Kasumi-1 (cell line): ENCODE measurements around the gene REEP1.

Experiments used
- DNase-seq, 2 experiments: peaks; one replicate each; lab custom pipeline; 2025; lab: John Stamatoyannopoulos, UW

Gene REEP1

GRCh38 chr2:86305915-86306254 lies 31.5 kb downstream of the REEP1 start:
- DNase-seq, result no peak

GRCh38 chr2:86305195-86305914 lies 32.1 kb downstream of the REEP1 start:
- DNase-seq, result no peak

DNA sequence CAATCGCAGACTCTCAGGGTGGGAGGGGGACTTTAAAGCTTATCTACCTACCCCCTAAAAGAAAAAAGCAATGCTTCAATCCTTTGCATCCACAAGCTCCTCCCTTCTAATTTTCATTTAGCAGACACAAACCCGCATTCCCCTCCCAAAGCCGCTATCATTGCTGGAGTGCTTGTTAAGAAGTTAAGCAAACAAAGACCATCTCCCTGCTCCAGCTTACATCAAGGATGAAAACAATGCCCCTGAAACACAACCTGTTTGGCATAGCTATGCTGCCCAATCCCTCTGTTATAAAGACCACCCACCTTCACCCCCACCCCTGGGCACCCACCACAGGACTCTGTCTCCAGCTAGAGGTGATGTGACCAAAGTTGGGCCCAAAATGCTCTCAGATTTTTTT lies 33.0 kb downstream of the REEP1 start:
- DNase-seq, result no peak

DNA sequence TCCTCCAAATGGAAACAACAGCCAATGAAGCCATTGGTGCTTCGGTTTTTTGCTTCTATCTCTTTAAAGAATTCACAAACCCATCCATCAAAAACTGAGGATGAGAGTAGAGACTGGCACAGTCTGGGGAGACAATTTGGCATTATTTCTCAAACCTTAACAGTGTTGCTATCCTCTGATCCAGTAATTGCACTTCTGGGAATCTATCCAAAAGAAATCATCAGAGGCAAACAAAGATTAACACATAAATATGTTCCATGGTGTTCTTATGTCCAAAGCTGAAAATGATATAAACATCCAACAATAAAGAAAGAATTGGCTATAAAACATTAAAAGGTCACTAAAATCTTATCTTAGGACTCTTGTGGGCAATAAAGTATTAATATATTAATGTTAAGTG lies 35.1 kb downstream of the REEP1 start:
- no peak for DNase-seq

DNA sequence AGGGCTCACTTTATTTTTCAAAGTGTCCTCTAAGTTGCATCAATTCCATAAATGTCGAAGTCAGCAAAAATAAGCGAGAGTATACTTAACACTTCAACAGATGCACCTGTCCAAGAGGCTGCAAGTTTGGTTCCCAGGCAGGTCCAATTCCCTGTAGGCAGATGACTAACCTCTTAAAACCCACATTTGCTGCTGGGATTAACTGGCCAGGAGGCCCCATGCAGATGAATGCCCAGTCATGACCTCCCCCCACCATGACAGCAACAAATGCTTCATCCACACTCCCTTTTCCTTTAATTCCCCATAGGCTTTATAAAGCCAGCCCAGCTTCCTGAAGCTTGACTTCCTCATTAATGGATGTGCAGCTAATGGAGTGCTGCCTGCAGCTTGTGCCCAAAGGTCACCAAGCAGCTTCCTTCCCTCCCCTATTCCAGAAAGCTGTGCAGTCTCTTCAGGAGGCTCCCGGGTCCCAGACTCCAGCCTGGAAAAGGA lies 35.7 kb downstream of the REEP1 start:
- no peak for DNase-seq

DNA sequence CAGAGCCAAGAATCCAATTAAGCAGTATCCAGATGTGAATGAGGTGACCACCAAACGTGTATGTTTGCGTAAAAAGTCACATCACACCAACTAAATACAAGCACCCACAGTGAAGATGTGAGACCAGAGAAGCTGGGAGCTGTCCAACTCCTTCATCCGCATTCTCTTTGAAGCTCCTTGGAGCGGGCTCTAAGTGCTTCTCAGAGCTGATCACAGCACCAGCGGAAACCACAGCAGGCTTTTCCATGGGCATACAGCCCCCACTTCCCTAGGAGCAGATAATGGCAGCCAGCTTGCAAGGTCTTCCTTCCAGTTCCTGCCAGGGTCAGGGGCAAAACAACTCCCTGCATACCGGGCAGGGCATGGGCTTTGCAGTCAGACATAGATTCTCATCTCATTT lies 36.4 kb downstream of the REEP1 start:
- DNase-seq, result no peak

GRCh38 chr2:86300496-86300895 lies 36.9 kb downstream of the REEP1 start:
- DNase-seq, result no peak

DNA sequence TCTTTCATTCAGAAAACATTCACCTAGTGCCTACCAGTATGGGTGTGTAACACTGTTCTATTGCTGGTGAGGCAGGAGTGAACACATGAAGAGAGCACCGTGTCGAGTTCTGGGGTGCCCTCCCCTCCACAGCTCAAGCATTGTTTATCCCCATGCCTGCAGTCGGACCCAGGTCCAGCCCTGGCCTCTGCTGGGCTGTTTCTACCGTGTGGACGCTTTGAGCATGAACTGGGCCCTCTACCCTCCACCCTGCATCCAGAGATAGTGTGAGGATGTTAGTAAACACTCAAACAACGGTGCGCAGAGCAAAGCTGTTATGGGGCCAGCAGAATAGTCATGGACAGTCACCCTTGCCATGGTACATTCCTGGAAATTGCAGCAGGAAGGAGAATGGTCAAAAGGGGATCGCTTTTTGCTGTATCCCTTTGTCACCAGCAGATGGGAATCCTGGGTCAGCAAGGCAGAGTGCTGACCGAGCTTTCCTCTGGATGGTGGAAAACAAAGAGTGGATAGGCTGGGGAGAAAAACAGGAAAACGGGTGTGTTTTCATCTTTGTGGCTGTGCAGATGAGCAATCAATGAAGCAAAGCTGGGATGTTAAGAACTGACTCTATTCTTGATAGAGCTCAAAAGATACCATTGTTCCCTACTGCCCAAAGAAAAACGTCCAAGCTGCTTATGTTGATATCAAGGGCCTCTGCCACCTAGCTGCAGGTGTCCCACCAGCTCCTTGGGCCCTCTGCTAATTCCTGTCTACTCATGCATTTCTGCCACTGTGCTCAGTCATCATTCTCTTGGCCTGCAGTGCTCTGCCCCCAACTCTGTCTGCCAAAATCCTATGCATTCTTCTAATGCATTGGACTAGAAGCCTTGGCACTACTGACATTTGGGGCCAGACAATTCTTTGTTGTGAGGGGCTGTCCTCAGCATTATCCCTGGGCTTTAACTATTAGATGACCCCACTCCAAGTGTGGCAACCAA lies 38.7 kb downstream of the REEP1 start:
- DNase-seq, result no peak

GRCh38 chr2:86297382-86298147 lies 39.9 kb downstream of the REEP1 start:
- DNase-seq, result peak; percentile 5 to 26

DNA sequence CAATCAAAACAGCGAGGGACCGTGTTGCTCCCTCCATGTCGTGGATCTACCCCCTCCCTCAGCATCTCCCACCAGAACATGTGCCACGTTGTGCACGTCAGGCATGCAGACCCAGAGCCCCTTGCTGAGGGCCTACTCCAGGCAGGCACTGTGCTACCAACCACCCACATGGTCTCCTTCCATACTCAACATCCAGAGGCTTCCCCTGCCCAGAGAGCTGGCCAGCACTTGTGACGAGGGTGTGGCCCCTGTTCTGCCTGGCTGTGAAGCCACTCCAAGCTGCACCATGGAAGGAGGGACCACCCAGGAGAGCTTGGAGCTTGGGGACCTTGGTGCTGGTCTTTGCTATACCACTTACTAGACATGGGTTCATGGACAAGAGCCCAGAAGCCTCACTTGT lies 40.5 kb downstream of the REEP1 start:
- no peak for DNase-seq

GRCh38 chr2:86295066-86295465 lies 42.4 kb downstream of the REEP1 start:
- DNase-seq, result no peak

- DNase-seq, result no peak
Observed at GRCh38 chr2:86293612-86294011, 43.8 kb downstream of the REEP1 start.

DNA sequence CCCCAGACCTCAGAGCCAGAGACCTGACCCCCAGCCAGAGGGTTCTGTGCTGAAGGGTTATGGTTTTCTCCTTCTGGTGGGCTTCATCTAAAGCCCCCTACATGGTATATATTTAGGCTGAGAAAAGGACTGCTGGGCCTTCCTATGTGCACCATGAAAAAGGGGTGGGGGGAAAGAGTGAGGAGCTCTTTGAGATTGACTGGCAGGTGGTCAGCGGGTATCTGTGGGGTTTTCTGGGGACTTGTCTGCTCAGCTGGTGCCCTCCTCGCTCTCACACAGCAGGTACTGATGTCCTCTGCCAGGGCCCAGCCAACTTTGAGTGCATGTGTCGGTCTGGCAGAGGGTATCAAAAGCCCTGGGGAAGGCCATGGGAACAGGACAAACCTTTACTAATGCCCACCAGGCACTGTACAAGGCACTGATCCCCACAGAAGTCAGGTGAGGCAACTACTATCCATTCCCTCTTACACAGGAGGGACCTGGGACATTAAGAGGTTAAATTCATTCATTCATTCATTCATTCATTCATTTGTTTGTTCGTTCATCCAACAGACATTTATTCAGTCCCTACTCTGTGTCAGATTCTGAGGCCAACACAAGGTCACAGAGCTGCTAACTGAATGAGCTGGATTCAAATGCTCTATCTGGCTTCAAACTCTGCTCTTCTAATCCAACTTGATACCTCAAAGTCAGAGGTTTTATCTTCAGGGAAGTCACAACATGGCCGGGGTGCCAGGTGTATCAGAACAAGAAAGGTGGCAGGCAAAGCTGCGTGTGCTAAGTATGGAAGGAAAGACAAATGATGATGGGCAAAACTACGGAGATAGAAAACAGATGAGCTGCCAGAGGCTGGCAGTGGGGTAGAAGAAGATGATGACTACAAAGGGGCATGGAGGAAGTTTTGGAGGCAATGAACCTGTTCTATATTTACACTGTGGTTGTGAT lies 44.6 kb downstream of the REEP1 start:
- no peak for DNase-seq

DNA sequence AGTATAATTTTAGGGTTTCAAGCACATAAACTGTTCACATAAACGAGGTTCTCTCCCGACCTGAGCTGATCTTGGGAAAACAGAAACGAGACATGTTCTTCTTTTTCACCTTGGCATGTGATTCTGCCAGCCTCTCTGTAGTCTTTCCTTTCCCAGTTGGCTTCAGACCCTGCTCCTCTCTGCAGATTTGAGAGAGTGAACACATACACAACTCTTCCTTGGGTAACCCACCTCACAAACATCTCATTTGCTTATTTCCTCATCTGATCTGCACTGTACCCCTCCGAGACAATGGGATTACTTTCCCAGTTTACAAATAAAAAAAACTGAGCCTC lies 46.1 kb downstream of the REEP1 start:
- DNase-seq, result no peak

DNA sequence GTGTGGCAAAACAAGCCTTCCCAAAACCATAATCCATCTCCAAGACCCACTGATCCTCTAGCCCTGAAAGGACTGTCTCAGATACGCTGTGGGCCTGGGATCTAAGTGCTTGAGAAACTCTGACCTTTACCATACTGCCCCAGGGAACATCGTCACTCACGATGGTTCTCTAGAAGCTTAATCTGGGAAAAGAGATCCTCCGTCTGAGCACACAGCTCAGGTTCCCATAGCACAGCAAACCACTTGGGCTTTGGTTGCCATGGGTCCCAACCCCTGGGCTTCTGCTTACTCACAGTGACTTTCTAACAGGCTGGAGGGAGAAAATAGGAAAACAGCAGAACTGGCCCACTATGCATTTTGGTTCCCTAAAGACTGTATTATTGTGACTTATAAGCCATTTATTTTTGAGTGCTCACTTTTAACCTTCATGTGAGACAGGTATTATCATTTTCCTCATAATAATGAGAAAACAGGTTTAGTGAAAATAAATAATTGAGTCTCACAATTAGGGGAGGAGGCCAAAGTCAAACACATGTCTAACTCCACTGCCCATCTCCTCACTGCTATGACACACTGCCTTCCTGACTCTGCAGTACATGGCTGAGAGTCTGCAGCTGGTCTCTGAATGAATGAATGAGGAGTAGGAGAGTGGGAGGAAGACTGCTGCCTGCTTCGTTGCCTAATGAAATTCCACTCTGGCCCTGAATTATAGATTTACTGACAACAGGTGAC lies 46.7 kb downstream of the REEP1 start:
- DNase-seq, result no peak

GRCh38 chr2:86286516-86286915 lies 50.9 kb downstream of the REEP1 start:
- no peak for DNase-seq

GRCh38 chr2:86285981-86286380 lies 51.4 kb downstream of the REEP1 start:
- no peak for DNase-seq

DNA sequence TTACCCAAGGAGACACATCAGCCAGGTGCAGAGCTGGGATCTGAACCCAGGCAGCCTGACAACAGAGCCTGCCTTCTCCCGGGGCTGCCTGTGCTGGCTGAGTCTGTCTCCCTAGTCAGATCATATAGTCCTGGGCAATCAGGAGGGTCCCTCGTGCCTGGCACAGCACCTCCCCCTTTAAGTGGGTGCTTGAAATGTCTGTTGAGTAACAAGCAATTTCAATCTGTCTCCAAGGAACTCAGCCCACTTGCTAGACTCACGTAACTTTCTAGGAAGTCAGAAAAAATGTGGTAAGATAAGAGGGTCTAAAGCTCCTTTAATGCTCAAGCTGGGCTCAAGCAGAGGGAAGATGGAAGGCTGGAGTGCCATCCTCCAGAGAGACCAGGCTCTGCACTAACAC lies 51.9 kb downstream of the REEP1 start:
- no peak for DNase-seq

GRCh38 chr2:86284987-86285386 lies 52.4 kb downstream of the REEP1 start:
- DNase-seq, result no peak

DNA sequence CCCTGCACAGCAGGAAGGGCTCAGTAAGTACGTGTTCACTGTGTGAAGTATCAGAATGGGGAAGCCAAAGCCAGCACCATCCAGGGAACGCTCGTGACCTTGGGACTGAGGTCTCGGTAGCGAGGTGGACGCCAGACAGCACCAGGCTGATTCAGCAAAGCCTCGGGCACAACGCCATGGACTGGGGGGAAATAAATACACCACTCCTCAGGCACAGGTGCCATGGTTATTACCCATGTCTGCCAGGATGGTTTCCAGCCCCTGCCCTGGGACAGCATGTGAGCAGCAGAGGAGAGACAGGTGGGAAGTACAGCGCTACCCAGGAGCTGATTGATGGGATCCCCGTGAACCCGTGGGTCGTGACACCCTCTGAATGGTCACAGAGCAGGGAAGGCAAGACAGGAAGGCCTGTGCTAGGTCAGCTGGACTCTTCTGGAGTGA lies 53.0 kb downstream of the REEP1 start:
- DNase-seq, result no peak
